HepG2 (cell line): ENCODE data around the gene TMEM151A. TPM values are rescaled to one million over a fixed set of nuclear protein-coding genes. Genes with fewer than 3 reads are reported as not detected.

ENCODE experiments used
- ATAC-seq: fragments of 200-7000 bp; cut with Tn5 transposase; 3 replicates; pipeline ENCODE4 v1.9.1; 2020; ENCODE audit warnings: mild to moderate bottlenecking, moderate library complexity
- BruUV-seq: library from RNA; stranded (reverse); fragments of 400-500 nt; replicated peaks from 2 replicates; lab custom pipeline; 2021; lab: Mats Ljungman, UMichigan
- CTCF ChIA-PET: fragments of 300-600 bp; formaldehyde crosslinking; extraction: SDS; loops from one replicate; lab custom pipeline; 2021; ENCODE audit warnings: low total read pairs, inconsistent platforms, low intra/inter-chr PET ratio; lab: Yijun Ruan, JAX
- POLR2A ChIA-PET: fragments of 350-600 bp; sonication (Branson Sonifier 250); formaldehyde crosslinking; loops from one replicate; lab custom pipeline; 2020; ENCODE audit warnings: antibody characterized with exemption, inconsistent platforms; lab: Yijun Ruan, JAX
- DNase-seq: peaks from one replicate; pipeline ENCODE4 v3.0.0-alpha.2; 2015; ENCODE audit warnings: low spot score
- FAIRE-seq: peaks from 3 replicates; lab custom pipeline; 2011; peaks lifted over from hg19 to GRCh38; lab: Jason Lieb, UNC
- H2AFZ ChIP-seq: one replicate; pipeline ENCODE4 v1.6.1; 2011; ENCODE audit warnings: low read length, inconsistent platforms
- H3K27ac ChIP-seq: fragments of 300-600 bp; 3 replicates; pipeline ENCODE4 v1.8.0; 2011; ENCODE audit warnings: mixed run types, mild to moderate bottlenecking, mixed read lengths, low read length, inconsistent platforms; ENCODE audit not compliant: insufficient read depth; ENCODE audit errors: extremely low read length
- H3K27me3 ChIP-seq, 2 experiments: fragments of 200-600 bp in 1 of 2; 2 replicates in 1 of 2; 3 replicates in 1 of 2; pipeline versions ENCODE4 v1.6.0 to v1.8.0; 2011; ENCODE audit warnings: low read length in 2 of 2, mild to moderate bottlenecking in 2 of 2, moderate library complexity in 2 of 2, inconsistent platforms in 1 of 2; ENCODE audit not compliant: insufficient read depth in 2 of 2, control insufficient read depth in 1 of 2
- H3K36me3 ChIP-seq, 2 experiments: fragments of 200-600 bp in 1 of 2; replicated peaks in 1 of 2; 2 replicates in 1 of 2; 3 replicates in 1 of 2; pipeline versions ENCODE4 v1.5.1 to v1.8.0; 2011; ENCODE audit warnings: low read length in 2 of 2, inconsistent platforms in 1 of 2; ENCODE audit not compliant: insufficient read depth in 2 of 2, control insufficient read depth in 1 of 2
- H3K4me1 ChIP-seq: 2 replicates; pipeline ENCODE4 v1.5.1; 2012; ENCODE audit warnings: low read length, inconsistent platforms; ENCODE audit not compliant: insufficient read depth
- H3K4me2 ChIP-seq: 2 replicates; pipeline ENCODE4 v1.6.0; 2011; ENCODE audit warnings: low read depth, low read length, inconsistent platforms
- H3K4me3 ChIP-seq, 3 experiments: fragments of 200-600 bp in 1 of 3; sonication (generic), shearing (Covaris generic) in 1 of 3; replicated peaks in 1 of 3; 2 replicates each; pipeline ENCODE4 v1.5.1; 2011 to 2016; ENCODE audit warnings: low read length in 3 of 3, inconsistent platforms in 2 of 3, low read depth in 2 of 3, mild to moderate bottlenecking in 2 of 3, control low read depth in 1 of 3, mixed read lengths in 1 of 3; ENCODE audit not compliant: insufficient read depth in 1 of 3
- H3K79me2 ChIP-seq: one replicate; pipeline ENCODE4 v1.6.1; 2011; ENCODE audit warnings: low read length, inconsistent platforms; ENCODE audit not compliant: insufficient read depth
- H3K9ac ChIP-seq: 2 replicates; pipeline ENCODE4 v1.6.0; 2011; ENCODE audit warnings: mild to moderate bottlenecking, low read depth, low read length, inconsistent platforms; ENCODE audit not compliant: insufficient read depth
- H3K9me3 ChIP-seq: 2 replicates; pipeline ENCODE4 v1.5.1; 2012; ENCODE audit warnings: mild to moderate bottlenecking, low read length
- H4K20me1 ChIP-seq: 2 replicates; pipeline ENCODE4 v1.6.0; 2011; ENCODE audit warnings: inconsistent platforms, mild to moderate bottlenecking, low read length, moderate library complexity; ENCODE audit not compliant: insufficient read depth
- ARID4A ChIP-seq: sonication (generic); formaldehyde crosslinking; IDR thresholded peaks from 2 replicates; pipeline ENCODE4 v1.5.0; 2020; ENCODE audit warnings: mild to moderate bottlenecking, missing genetic modification reagents, borderline replicate concordance
- ATRX ChIP-seq: sonication (generic); formaldehyde crosslinking; IDR thresholded peaks from 2 replicates; pipeline ENCODE4 v1.4.0; 2020; ENCODE audit warnings: missing genetic modification reagents, borderline replicate concordance
- CCAR2 ChIP-seq: fragments of 200-400 bp; formaldehyde crosslinking; optimal IDR thresholded peaks from 2 replicates; pipeline ENCODE3; 2018; ENCODE audit warnings: low read depth, mild to moderate bottlenecking, low read length, moderate library complexity
- CHD2 ChIP-seq: IDR thresholded peaks from 2 replicates; pipeline ENCODE4 v1.6.1; 2011; ENCODE audit warnings: low read depth, low read length, improper control_type of control experiment
- HBP1 ChIP-seq: IDR thresholded peaks from 2 replicates; pipeline ENCODE4 v1.6.1; 2016; ENCODE audit warnings: low read depth, control low read depth
- KDM6A ChIP-seq: IDR thresholded peaks from 2 replicates; pipeline ENCODE4 v1.6.1; 2016; ENCODE audit warnings: low read depth
- NAIF1 ChIP-seq: sonication (generic); formaldehyde crosslinking; IDR thresholded peaks from 2 replicates; pipeline ENCODE4 v1.5.0; 2020; ENCODE audit warnings: mild to moderate bottlenecking, missing genetic modification reagents, borderline replicate concordance
- RBM39 ChIP-seq: fragments of 200-400 bp; formaldehyde crosslinking; IDR thresholded peaks from one replicate; pipeline ENCODE4 v1.6.1; 2018; ENCODE audit warnings: antibody characterized with exemption, mild to moderate bottlenecking, low read depth, low read length; ENCODE audit not compliant: poor library complexity, severe bottlenecking
- REXO4 ChIP-seq: sonication (generic); formaldehyde crosslinking; IDR thresholded peaks from 2 replicates; pipeline ENCODE4 v1.8.0; 2022; ENCODE audit warnings: missing genetic modification reagents, mild to moderate bottlenecking, borderline replicate concordance
- SCMH1 ChIP-seq: sonication (generic); formaldehyde crosslinking; IDR thresholded peaks from 2 replicates; pipeline ENCODE4 v1.9.0; 2021; ENCODE audit warnings: missing genetic modification reagents, mild to moderate bottlenecking, borderline replicate concordance
- STAG1 ChIP-seq: sonication (generic); formaldehyde crosslinking; IDR thresholded peaks from 2 replicates; pipeline ENCODE4 v1.4.0; 2020; ENCODE audit warnings: missing genetic modification reagents
- TAF1 ChIP-seq: sonication (generic); formaldehyde crosslinking; IDR thresholded peaks from 2 replicates; pipeline ENCODE4 v1.4.0; 2020; ENCODE audit warnings: missing genetic modification reagents
- ZBTB21 ChIP-seq: sonication (generic); formaldehyde crosslinking; IDR thresholded peaks from 2 replicates; pipeline ENCODE4 v1.4.0; 2020; ENCODE audit warnings: missing genetic modification reagents
- ZMAT5 ChIP-seq: sonication (generic); formaldehyde crosslinking; IDR thresholded peaks from 2 replicates; pipeline ENCODE4 v1.5.0; 2020; ENCODE audit warnings: mild to moderate bottlenecking, low read depth, missing genetic modification reagents, borderline replicate concordance
- ZNF18 ChIP-seq: sonication (generic); formaldehyde crosslinking; IDR thresholded peaks from 2 replicates; pipeline ENCODE4 v1.8.0; 2022; ENCODE audit warnings: mild to moderate bottlenecking, missing genetic modification reagents; ENCODE audit not compliant: insufficient replicate concordance
- ZNF24 ChIP-seq: fragments of 450-650 bp; IDR thresholded peaks from 2 replicates; pipeline ENCODE4 v1.6.1; 2017; ENCODE audit warnings: antibody characterized with exemption, mild to moderate bottlenecking
- ZNF768 ChIP-seq: sonication (generic); formaldehyde crosslinking; IDR thresholded peaks from 2 replicates; pipeline ENCODE4 v1.4.0; 2020; ENCODE audit warnings: missing genetic modification reagents
- WGBS: methylation state at CpG from one replicate; pipeline ENCODE4 v1.1.6; 2017; ENCODE audit warnings: low lambda C conversion rate; 5-methylcytosine and 5-hydroxymethylcytosine counted together
- in situ Hi-C: cut with HindIII; loops from 2 replicates; pipeline ENCODE4 v1.10.0; 2017; ENCODE audit warnings: low pct_unique_long_range_greater_than_20kb; ENCODE audit not compliant: extremely low pct_ligation_motif_present
- intact Hi-C: fragments of 100-400 bp; cut with micrococcal nuclease; formaldehyde crosslinking; loops from one replicate; pipeline ENCODE4 v1.10.0; 2022; ENCODE audit not compliant: unreplicated experiment
- polyA plus RNA-seq, 8 experiments: library from polyadenylated mRNA; depleted of rRNA in 3 of 8; stranded (reverse) in 7 of 8; unstranded in 1 of 8; fragments of >200 nt; fragmentation: Illumina TruSeq in 4 of 8; extraction: Trizol in 4 of 8; gene quantifications; 2 replicates each; pipeline versions ENCODE4 v1.2.1 to v1.2.3, GENCODE V29; 2011 to 2016; ENCODE audit warnings: low read depth in 4 of 8, missing spikeins in 1 of 8, mixed read lengths in 1 of 8; ENCODE audit not compliant: insufficient read depth in 1 of 8
- total RNA-seq, 5 experiments: library from RNA; depleted of rRNA; stranded (reverse); fragments of >200 nt; fragmentation: Illumina TruSeq; extraction: Trizol; gene quantifications; 2 replicates each; pipeline ENCODE4 v1.2.3, GENCODE V29; 2016; ENCODE audit warnings: low read depth in 1 of 5

TMEM151A gene
- total and polyA plus RNA-seq, 2 of the 13 experiments (the other 11 are each of a cell fraction or from before 2014, with no cell fraction given), result 0.18 to 0.33 TPM

GRCh38 chr11:66321606-66322005, 29.9 kb downstream of the TMEM151A start:
- ChIA-PET CTCF (interaction anchor here (1.0 to 2.2 kb wide), 3 partner anchors 10 to 99 kb away, joined by 4 to 24 read pairs (median 6); partner anchors contain the start of gene RIN1), POLR2A (interaction anchor here (0.6 to 1.3 kb wide), 2 partner anchors 9 to 32 kb away, joined by 3 to 14 read pairs; partner anchors contain the start of gene YIF1A)
- FAIRE-seq (no peak), DNase-seq (no peak), ATAC-seq (no peak)
- BruUV-seq, result no TSS peak
- Histone ChIP-seq H3K79me2 (no peaks in the 10 kb centered on the region), H3K36me3 (no peaks in the 10 kb centered on the region), H3K4me3 (no peak overlapping the region), H3K9ac (no peak overlapping the region), H2AFZ (no peak overlapping the region), H3K4me2 (no peak overlapping the region), H4K20me1 (no peaks in the 10 kb centered on the region), H3K4me1 (peaks cover 57% of the 10 kb centered on the region), H3K9me3 (no peaks in the 10 kb centered on the region), H3K27ac (no peak overlapping the region), H3K27me3 (peaks cover 0 to 24% of the 10 kb centered on the region in 2 experiments; a peak in 3 of 5 replicates)
- 57% methylated on average over 3 of the region's 4 CpGs for WGBS
- in situ Hi-C loops, result no loop called here
- TF ChIP-seq STAG1 (no peak), REXO4 (CRISPR knock-in tag) (no peak), CHD2 (no peak), NAIF1 (no peak), SCMH1 (no peak), TAF1 (CRISPR knock-in tag) (no peak), ATRX (CRISPR knock-in tag) (no peak), RBM39 (no peak), ZNF18 (CRISPR knock-in tag) (no peak), ZNF24 (no peak), ZNF768 (CRISPR knock-in tag) (no peak), HBP1 (CRISPR knock-in tag) (no peak), KDM6A (CRISPR knock-in tag) (no peak), ZBTB21 (CRISPR knock-in tag) (no peak), CCAR2 (no peak), ZMAT5 (CRISPR knock-in tag) (no peak), ARID4A (CRISPR knock-in tag) (no peak)
- TF ChIP-seq, all 625 proteins: peak for 0
- intact Hi-C loops, result no loop called here
